ENCODE measurements around the gene ARHGAP26. TPM values are rescaled to one million over a fixed set of nuclear protein-coding genes. Genes with fewer than 3 reads are reported as not detected.

The ARHGAP26 gene
- polyA plus RNA-seq, 1 donor from 2014 or later = 0.83 TPM

GRCh38 chr5:143140492-143141203, 370.5 kb downstream of the ARHGAP26 start:
- H4K20me1 ChIP-seq (ENCODE audit: insufficient read depth) = no peaks in the 10 kb centered on the region
- H3K9ac ChIP-seq (ENCODE audit: low read length) = no peak overlapping the region
- no peaks in the 10 kb centered on the region for H3F3A ChIP-seq (ENCODE audit: insufficient read depth, low read length, poor library complexity, severe bottlenecking)
- H3K4me3 ChIP-seq (ENCODE audit: low read length) = no peak overlapping the region
- no peaks in the 10 kb centered on the region for H3K36me3 ChIP-seq (ENCODE audit: insufficient read depth, low read length)
- H3K4me2 ChIP-seq (ENCODE audit: low read length) = no peak overlapping the region
- no peak for TF ChIP-seq POLR2AphosphoS5 (IDR thresholded peaks at IDR 0.05)
- TF ChIP-seq RAD21 (conservative IDR thresholded peaks at IDR 0.05) = no peak
- no peak for TF ChIP-seq TAF1 (IDR thresholded peaks at IDR 0.05; ENCODE audit: low read depth)
- TF ChIP-seq EP300 (conservative IDR thresholded peaks at IDR 0.05; ENCODE audit: poor library complexity, severe bottlenecking) = no peak
- TF ChIP-seq, protein P1, sequence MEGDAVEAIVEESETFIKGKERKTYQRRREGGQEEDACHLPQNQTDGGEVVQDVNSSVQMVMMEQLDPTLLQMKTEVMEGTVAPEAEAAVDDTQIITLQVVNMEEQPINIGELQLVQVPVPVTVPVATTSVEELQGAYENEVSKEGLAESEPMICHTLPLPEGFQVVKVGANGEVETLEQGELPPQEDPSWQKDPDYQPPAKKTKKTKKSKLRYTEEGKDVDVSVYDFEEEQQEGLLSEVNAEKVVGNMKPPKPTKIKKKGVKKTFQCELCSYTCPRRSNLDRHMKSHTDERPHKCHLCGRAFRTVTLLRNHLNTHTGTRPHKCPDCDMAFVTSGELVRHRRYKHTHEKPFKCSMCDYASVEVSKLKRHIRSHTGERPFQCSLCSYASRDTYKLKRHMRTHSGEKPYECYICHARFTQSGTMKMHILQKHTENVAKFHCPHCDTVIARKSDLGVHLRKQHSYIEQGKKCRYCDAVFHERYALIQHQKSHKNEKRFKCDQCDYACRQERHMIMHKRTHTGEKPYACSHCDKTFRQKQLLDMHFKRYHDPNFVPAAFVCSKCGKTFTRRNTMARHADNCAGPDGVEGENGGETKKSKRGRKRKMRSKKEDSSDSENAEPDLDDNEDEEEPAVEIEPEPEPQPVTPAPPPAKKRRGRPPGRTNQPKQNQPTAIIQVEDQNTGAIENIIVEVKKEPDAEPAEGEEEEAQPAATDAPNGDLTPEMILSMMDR (IDR thresholded peaks at IDR 0.05; ENCODE audit: poor library complexity, severe bottlenecking) = no peak
- no peak for TF ChIP-seq EZH2 (IDR thresholded peaks at IDR 0.05; ENCODE audit: borderline replicate concordance, insufficient read depth, low read length, poor library complexity, severe bottlenecking)
- no peak for TF ChIP-seq SMC3 (conservative IDR thresholded peaks at IDR 0.05; ENCODE audit: poor library complexity)
- TF ChIP-seq MXI1 (conservative IDR thresholded peaks at IDR 0.05; ENCODE audit: poor library complexity, severe bottlenecking) = no peak
- TF ChIP-seq REST (IDR thresholded peaks at IDR 0.05; ENCODE audit: borderline replicate concordance) = no peak
- no peaks in the 10 kb centered on the region for H3K27me3 ChIP-seq (ENCODE audit: insufficient read depth, low read depth, low read length)
- no peaks in the 10 kb centered on the region for H3K9me3 ChIP-seq (ENCODE audit: low read length)
- H3K9me2 ChIP-seq (ENCODE audit: insufficient read depth, low read length) = no peaks in the 10 kb centered on the region
- no peak overlapping the region for H2AFZ ChIP-seq (ENCODE audit: low read depth, low read length)
- H3K79me2 ChIP-seq (replicated peaks; ENCODE audit: insufficient read depth, low read length) = no peaks in the 10 kb centered on the region
- no peak overlapping the region for H3K27ac ChIP-seq (ENCODE audit: low read length)

DNA sequence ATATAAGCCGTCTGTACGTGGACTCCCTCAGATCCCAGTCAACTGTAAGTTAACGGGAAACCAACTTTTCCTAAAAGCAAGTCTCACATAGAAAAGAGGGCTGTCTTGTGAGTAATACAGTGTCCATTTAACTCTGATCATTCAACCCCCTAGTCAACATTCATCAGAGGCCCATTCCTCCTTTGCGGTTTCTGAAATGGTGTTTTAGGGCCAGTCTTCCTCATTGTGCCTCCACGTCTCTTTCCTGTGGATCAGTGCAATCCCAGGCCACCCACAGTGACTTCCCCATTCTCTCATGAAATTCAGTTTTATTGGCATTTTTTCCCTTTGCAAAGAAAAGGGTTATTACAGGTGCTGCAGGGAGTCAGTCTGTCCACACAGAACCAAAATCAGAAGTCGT, 371.5 kb downstream of the ARHGAP26 start:
- no peak for TF ChIP-seq EZH2 (IDR thresholded peaks at IDR 0.05; ENCODE audit: borderline replicate concordance, insufficient read depth, low read length, poor library complexity, severe bottlenecking)
- no peak for TF ChIP-seq POLR2AphosphoS5 (IDR thresholded peaks at IDR 0.05)
- TF ChIP-seq REST (IDR thresholded peaks at IDR 0.05; ENCODE audit: borderline replicate concordance) = no peak
- TF ChIP-seq SMC3 (conservative IDR thresholded peaks at IDR 0.05; ENCODE audit: poor library complexity) = no peak
- TF ChIP-seq, protein P1 (IDR thresholded peaks at IDR 0.05; ENCODE audit: poor library complexity, severe bottlenecking) = no peak
- no peak for TF ChIP-seq TAF1 (IDR thresholded peaks at IDR 0.05; ENCODE audit: low read depth)
- no peak for TF ChIP-seq RAD21 (conservative IDR thresholded peaks at IDR 0.05)
- TF ChIP-seq MXI1 (conservative IDR thresholded peaks at IDR 0.05; ENCODE audit: poor library complexity, severe bottlenecking) = no peak
- TF ChIP-seq EP300 (conservative IDR thresholded peaks at IDR 0.05; ENCODE audit: poor library complexity, severe bottlenecking) = no peak
- Histone ChIP-seq H3K9me2 (ENCODE audit: insufficient read depth, low read length) (no peaks in the 10 kb centered on the region), H3K27ac (ENCODE audit: low read length) (no peak overlapping the region)

More for the DNA sequence above, 371.5 kb downstream of the ARHGAP26 start:
- Histone ChIP-seq H3K4me2 (ENCODE audit: low read length) (no peak overlapping the region), H2AFZ (ENCODE audit: low read depth, low read length) (no peak overlapping the region), H3K4me3 (ENCODE audit: low read length) (no peak overlapping the region), H3K27me3 (ENCODE audit: insufficient read depth, low read depth, low read length) (no peaks in the 10 kb centered on the region), H3K9me3 (ENCODE audit: low read length) (no peaks in the 10 kb centered on the region), H4K20me1 (ENCODE audit: insufficient read depth) (no peaks in the 10 kb centered on the region), H3K36me3 (ENCODE audit: insufficient read depth, low read length) (no peaks in the 10 kb centered on the region), H3K79me2 (replicated peaks; ENCODE audit: insufficient read depth, low read length) (no peaks in the 10 kb centered on the region), H3F3A (ENCODE audit: insufficient read depth, low read length, poor library complexity, severe bottlenecking) (no peaks in the 10 kb centered on the region), H3K9ac (ENCODE audit: low read length) (no peak overlapping the region)
